CD4-positive, alpha-beta T cell treated with Interleukin-12 subunit alpha and Interleukin-12 subunit beta, for 1 hour (primary cell): ENCODE data around the gene CPA3.

Source experiments
- DNase-seq: peaks from one replicate; pipeline ENCODE4 v3.0.0-alpha.2; 2020

Gene CPA3, protein sequence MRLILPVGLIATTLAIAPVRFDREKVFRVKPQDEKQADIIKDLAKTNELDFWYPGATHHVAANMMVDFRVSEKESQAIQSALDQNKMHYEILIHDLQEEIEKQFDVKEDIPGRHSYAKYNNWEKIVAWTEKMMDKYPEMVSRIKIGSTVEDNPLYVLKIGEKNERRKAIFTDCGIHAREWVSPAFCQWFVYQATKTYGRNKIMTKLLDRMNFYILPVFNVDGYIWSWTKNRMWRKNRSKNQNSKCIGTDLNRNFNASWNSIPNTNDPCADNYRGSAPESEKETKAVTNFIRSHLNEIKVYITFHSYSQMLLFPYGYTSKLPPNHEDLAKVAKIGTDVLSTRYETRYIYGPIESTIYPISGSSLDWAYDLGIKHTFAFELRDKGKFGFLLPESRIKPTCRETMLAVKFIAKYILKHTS

DNA sequence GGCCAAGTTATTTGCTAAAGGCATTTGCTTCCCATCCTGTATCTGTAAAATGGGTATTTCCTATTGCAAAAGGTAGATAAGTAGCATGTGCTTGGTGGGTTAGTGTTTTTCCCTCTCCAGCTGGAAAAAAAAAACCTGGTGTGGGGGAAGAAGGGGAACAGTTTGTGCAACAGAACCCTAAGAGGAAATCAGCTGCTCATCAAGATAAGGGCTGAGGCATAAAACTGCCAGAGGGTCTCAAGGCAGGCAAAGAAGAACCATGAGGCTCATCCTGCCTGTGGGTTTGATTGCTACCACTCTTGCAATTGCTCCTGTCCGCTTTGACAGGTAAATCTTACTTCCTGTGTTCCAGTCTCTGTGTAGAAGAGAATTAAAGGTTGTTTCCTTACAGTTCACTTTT is at the start of gene CPA3:
TSS of gene CPA3 (plus strand) at position 248 of the 400 bp plus-strand sequence. CDS start at position 260, 12 bp downstream.
- DNase-seq, result no peak

DNA sequence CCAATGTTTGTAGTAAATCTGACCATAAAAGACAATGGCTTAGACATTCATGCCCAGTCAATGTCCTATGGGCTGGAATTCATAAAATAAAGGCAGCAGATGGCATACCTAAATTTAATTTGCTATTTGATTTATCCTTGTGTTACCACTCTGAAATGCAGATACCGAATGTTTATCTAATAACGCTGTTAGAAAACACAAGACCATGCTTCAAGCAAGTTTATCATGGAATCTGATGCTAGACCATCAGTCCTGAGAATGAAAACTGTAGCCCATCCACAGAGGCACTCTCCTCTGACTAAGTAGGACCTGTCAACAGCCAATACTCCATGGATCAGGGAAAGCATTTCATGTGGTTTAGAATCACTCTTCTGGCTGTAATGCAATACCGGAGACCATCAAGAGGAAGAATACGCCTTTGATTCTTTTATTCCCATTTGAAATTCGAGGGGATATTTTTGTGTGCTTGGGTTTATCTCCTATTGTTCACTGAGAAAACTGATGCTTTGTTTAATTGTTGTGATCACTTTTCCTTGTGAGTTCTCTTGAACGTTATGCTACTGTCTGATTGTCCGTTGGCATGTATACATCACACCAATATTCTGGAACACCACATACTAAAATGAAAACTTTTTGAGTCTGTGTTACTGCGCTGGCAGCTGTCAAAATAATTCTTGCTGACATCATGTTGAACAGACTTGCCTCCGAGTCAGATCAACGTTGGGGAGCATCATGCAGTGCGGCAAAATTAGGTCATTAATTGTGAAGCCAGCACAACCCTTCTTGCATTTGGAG is 49.6 kb upstream of the CPA3 start:
- DNase-seq, result no peak

DNA sequence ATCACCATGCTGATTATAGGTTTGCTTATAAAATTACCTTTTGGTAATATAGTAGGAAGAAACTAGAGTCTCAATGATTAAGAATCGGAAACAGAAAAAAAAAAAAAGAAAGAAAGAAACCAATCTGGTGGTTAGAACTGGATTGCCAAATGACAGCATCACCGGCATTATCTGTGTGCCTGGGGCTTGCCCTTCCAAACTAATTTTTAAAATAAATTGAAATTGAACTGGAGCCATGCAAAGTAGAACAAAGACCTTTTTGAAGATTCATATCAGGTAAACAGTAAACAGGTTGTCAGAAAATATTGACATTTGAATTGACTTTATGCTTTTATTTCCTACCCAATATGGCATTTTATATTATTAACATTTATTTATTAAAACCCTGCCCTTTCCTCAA is 48.7 kb upstream of the CPA3 start:
- no peak for DNase-seq

DNA sequence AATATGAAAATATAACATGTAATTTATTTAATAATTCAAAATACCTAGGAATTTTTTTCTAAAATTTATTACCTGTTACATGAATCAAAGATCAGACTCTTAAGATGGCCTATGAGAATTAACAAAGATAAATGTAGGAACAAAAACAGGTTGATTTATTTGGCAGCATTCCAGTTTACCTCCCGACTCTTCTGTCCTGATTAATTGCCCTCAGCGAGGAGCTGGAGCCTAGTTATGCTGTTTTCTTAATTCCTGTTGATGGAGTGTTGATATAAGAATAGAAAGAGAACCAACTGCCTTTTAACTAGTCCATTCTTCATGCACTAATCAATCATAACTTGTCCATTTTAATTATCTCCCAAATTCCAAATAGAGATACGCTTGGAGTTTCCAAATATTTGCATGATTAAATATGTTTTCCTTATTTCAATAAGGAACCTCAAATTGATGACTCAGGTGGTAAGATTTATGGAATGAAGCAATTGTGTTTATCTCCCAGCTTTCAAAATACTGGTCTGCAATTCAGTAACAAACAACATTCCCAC is 48.0 kb upstream of the CPA3 start:
- DNase-seq, result no peak

DNA sequence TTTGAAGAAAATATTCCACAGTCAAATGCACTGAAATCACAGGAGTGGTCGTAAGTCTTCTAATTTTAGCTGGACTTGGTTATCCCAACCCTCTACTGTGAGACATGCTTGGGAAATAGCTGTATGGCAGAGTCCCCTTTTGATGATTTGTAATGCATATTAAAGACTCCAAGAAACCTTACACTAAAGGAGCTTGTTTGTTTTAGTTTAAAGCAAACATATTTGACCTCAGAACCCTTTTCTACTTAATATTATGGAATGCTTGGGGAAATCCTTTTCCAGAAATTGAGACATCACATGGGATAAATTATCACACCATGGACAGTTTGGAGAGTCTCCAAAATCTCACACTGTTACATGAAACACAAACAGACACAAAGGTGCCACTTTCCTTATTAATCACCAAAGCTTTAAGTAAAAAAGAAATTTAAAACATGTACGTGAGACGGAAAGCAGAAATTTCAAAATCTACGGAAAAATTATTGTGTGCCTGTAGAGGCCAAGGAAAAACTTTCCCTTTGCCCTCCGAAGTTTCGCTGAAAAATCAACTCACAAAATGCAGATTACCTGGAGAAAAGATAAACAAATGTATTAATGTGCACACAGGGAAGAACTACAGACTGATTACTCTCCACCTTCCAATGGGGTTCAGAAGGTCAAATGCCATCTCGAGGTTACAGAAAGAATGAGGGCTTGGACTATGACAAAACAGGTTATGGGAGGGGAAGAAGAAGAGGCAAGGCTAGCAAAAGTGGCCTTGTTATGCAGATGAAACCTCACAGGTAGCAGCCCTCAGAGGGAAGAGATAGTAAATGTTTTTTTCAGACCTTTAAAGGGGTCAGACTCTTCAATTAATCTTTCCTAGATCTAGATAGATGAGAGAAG is 44.5 kb upstream of the CPA3 start:
- DNase-seq, result no peak

DNA sequence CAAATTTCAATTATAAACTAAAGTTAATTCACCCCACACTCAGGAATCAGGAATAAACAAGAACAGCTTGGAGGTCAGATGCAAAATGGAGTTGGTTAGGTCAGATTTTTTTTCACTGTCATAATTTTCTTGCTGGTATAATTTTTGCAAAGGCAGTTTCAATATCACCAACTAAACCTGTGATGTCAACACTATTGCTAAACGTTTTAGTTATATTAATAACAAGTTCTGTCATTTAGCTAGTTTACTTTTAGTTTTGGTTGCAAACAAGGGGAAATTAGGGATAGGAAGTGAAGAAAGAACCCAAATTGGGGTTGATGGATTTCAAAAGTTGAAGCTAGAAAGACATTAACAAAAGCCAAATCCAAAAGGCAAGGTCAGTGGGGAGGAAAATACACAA is 42.1 kb upstream of the CPA3 start:
- DNase-seq, result no peak

DNA sequence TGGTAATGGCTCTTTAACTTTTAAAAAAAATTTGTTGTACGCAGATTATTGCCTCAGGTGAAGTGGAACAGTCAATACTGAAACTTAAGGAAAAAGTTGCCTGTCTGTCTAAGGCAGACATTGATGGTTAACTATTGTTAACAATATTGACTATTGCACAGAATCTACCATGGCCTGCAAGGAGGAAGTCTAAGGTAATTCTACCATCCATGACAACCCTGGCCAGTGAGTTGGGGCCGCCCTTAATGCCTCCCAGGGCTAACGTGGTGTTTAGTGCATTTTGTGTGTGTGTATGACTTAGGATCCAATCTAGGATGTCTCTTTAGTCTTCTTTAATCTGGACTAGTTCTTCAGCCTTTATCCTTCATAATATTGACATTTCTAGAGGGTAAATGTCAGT is 39.6 kb upstream of the CPA3 start:
- DNase-seq, result no peak

DNA sequence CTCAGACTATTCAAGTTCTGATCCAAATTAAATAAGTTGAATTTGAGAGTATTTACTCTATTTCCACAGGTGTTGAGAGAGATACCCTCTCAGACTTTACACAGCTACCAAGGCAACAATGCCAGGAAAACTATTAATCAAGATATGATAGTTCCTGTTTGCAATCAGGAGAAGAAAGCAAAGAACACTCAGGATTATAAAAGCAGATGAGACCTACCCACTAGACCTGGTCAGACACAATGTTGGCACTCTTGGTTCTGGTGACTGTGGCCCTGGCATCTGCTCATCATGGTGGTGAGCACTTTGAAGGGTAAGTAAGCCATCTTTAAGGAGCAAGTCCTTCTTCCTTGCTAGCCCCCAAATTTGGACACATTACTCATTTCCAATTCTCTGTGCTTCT is 37.5 kb upstream of the CPA3 start, which contains the start of gene CPB1:
TSS of gene CPB1 (plus strand) at position 227 of the 400 bp plus-strand sequence. CDS start at position 240, 13 bp downstream.
- DNase-seq, result no peak

DNA sequence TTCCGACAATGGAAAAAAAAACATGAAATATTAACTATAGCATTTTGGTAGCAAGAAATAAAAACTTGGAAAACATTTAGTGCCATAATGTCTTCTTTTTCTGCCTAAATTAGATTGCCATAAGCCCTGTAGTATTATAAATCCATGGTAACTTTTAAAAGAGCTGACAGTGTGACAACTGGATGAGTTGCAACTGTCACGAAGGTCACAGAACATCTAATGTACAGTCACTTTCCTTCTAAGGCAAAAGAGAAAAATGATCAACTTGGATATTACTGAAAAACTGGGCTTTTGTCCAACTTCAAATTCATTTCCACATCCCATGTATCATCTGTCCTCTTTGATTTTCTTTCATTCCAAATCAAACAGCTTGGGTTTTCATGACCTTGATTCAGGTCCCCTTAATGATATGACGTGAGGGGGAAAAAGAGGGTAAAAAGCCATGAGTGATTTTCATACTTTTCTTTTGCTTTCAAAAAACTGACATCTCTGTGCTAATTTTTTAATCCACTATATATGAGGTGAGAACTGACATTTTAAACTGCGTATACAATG is 36.9 kb upstream of the CPA3 start:
- DNase-seq, result no peak

DNA sequence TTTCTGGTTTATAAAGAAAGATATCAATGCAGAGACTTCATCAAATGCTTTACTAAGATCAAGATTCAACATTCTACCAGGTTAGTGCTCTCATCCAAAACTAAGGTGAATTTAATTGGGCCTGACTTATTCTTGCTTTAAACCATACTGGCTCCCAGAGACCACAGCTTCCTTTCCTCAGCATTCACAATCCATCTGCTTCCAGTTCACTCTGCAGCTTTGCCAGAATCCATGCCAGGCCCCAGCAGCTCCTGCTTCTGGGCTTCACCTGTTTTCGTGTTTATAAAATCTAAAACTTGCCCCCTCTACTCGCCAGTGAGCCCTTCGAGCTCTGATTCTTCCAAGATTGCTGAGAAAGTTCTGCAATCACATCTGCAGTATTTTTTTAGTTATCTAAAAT is 35.2 kb upstream of the CPA3 start:
- no peak for DNase-seq

DNA sequence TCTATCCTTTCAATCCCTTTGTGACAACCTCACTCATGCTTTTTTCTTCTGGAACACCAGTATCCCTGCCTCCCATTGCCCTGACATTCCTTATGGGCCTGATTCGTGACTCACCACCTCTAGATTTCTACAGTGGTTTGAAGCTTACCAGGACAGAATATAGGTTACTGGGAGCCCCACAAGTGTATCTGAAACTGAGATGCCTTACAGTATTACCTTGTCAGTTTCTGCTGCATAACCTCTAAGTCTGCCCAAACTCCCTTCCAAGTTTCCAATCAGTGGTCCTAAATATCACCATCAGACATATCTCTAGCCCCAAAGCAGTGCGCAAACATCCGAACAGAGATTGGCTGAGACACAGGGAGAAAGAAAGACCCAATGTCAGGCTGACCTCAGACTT is 31.9 kb upstream of the CPA3 start:
- DNase-seq, result no peak

DNA sequence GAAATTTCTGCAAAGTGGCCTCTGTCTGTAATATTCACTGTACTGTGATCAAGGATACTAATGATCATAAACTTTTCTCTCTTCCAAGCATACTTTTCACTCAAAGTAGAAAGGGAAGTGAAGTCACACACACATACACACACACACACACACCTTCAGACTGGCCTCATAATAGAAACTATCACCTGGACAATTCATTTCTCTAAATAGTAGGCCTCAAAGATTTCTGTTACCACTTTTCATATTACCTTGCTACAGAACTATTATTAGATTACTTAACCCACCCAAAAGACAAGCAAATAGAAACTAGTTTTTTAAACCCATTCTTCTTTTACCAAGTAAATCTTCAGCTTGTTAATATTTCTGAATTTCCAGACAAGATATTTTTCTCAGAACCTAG is 25.3 kb upstream of the CPA3 start:
- no peak for DNase-seq

DNA sequence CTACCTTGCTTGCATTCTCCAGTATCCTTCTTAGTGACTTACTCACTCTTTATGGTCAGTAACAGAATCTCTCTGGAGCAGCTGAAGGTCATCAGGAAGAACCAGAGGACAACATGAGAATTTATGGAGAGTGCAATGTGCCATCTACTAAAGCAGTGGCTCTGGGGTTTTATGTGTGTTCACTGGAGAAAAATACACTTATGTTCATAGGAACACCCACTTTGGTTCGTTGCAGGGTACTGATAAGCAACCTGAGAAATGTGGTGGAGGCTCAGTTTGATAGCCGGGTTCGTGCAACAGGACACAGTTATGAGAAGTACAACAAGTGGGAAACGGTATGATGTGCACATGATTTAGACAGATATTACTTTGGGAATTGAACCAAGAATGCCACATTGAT is 24.6 kb upstream of the CPA3 start:
- DNase-seq, result no peak

DNA sequence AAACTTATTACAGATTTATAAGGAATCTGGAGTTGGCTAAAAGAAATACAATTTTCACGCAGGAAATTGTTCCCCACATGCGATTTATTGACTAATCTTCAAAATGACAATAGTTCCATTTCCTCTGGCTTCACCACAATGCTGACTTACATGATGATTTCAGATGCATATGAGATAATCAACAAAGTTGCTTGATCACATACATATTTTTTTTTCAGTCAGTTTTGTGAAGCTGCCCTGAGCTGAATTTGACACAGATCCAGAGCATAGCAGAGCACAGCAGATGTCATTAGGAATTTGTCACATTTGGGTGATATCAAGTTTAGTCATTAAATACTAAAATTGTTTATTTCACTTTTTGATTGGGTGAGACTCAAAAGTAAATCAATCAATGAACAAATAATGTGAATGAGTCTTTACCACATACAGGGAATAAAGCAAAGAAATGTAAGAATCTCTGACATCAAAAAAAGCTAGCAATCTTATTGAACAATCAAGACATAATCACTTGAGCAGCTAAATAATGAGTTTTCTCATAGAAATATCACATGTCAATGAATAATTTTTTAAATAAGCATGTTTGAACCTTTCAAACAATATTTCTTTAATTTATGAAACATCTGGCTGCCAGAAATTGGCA is 19.2 kb upstream of the CPA3 start:
- DNase-seq, result no peak

DNA sequence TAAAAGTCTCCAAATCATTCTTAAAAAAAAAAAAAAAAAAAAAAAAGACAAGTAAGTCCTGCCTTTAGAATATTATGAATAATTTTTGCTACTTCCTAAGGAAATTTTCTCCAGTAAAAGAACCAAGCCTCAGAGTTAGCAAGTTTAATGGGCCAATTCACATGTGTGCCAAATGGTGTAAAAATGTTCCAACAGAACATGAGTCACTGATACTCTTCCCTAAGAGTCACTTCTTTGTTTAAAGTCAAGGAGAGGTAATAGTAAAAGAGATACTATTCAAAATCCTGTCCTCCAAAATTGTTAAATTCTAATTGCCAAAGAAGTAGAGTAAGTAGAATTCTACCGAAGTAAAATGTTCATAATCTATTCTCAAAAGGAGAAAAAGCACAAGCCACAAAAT is 17.7 kb upstream of the CPA3 start:
- DNase-seq, result no peak

DNA sequence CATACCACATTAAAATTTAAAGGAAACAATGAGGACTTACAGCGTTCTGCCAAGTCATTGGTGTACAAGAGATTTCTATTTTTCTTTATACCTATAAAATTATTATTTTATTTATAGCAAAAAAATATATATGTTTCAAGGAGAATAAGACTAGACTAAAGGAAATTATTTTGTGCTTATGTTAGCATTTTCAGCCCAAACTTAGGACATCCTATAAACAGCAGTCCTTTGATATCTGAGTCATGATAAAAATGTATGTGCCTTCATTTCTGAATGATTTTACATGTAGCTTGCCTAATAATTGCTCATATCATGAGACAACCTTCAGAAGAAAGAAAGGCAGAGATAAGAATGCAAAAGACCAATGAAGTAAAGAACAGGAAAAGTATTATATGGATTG is 16.7 kb upstream of the CPA3 start:
- DNase-seq, result no peak

DNA sequence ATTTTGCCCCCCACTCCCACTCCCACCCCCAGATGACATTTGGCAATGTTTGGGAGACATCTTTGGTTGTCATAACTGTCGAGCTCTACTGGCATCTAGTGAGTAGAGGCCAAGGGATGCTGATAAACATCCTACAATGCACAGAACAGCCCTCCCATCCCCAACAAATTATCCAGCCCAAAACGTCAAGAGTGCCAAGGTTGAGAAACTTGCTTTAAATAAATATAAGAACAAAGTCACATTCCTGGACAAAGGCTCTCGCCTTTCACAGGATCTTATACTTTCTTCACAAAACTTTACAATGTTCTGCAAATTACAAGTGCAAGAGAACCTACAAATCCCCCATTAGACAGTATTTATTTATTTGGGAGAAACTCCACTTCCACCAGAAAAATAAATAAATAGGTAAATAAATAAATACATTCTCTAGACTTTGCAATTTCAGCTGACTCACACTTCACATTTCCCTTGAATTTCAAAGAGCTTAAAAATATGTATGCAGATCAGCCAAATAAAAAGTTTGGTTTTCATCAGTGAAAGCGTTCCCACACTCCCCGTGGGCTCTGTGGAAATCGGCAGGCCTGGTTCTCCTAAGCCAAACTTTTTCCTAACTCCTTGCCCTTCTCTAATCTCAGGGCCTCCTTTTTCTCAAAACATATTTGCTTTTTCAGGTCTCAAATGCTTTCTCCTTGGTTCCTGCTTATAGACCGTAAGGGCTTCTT is 12.7 kb upstream of the CPA3 start:
- no peak for DNase-seq

DNA sequence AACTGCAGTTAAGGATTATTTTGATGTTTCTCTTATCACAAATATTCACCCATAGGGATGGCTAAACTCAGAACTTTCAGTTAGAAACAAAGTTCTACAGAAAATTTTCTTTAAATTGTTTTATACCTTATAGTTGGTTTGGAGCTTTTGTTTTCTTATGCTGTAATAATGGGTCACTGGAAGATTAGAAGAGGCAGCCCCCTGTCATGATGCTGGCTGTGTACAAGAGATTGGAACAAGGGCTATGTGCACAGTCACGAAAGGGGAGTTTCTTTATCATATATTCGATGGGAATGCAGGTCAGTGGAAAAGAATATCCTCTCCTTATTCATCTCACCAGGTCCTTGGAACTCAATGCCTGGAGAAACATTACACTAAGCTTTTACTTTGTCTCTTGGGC is 12.0 kb upstream of the CPA3 start:
- DNase-seq, result no peak

DNA sequence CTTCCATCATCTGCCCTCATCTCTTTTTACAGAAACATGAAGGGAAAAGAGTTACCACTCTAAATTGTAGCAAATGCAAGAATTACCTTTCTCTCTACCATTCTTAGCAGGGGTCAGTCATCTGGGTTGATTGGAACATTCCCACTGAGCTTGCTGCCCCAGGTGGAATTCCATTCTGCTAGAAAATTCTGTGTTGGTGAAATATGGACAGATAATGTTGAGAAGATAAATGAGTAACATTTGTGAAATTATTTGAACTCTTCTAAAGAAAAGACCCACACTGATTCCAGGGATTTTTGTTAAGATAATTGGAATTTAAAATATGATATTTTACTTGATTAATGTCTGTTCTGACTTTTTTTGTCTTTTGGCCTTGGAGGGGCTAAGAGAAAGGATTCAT is 11.0 kb upstream of the CPA3 start:
- no peak for DNase-seq

DNA sequence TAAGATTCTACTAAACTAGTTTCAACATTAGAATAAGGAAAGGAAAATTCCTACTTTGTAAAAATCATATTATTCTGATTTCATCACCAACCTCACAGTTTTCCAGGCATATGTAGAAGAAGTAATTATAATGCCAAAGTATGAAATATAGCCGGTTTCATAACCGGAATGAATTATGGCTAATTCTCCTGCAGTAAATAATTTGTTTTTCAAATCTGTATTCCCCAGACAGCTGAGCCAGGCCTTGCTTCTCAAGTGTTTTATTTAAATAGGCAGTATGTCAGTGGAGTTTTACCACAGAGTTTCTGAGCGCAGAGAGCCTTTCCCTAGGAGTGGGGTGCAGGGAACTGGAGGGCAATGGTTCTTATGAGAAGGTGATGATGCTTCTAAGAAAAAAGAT is 8.7 kb upstream of the CPA3 start:
- no peak for DNase-seq

DNA sequence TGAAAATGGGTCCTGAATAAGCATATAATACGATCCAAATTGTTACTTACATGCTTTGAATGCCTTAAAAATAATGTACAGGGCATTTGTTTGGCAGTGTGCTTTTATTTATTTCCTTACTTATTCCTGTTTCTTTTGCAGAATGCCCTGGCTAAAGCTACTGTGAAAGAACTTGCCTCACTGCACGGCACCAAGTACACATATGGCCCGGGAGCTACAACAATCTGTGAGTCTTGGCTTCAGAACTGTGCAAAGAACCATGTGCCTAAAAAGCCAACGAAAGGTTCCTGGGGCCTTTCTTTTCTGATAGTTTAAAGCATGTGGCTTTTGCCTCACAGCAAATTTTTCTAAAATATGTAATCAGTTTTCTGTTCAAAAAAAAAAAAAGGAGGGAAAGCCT is 7.8 kb upstream of the CPA3 start:
- no peak for DNase-seq
